GM12865 (cell line): ENCODE measurements around the gene DMRT1.
A peak's percentile ranks its signal among the peaks of the same experiment; 100 is the strongest.

Source experiments
- DNase-seq: peaks from one replicate; pipeline ENCODE4 v3.0.0; 2010; ENCODE audit warnings: low read depth
- H3K4me3 ChIP-seq: 2 replicates; pipeline ENCODE4 v1.5.1; 2011; ENCODE audit warnings: mild to moderate bottlenecking, low read depth, low read length, control low read depth
- CTCF ChIP-seq: IDR thresholded peaks from 2 replicates; pipeline ENCODE4 v1.5.1; 2011; ENCODE audit warnings: low read length, control low read depth, low read depth, inconsistent platforms; ENCODE audit not compliant: insufficient read depth; ENCODE audit errors: missing control alignments

DMRT1 gene

DNA sequence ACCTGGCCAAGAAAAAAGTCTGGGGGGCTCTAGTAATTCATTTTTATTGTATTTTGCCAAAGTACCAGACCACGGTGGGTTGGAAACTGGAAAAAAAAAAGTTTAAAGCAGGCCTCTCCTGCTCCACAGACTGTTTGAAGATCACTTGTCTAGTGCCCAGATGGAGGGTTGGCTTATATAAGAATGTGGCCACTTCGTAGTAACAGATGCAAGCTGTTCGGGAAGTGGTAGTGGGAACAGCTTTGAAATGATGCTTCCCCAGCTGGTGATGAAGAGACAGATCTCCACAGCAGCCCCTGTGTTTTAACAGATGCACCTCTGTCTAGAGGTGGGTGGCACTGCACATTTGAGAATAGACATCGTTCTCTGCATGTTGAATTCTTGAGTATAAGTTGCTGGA lies 80.7 kb downstream of the DMRT1 start:
- TF ChIP-seq CTCF = no peak
- no peak overlapping the region for H3K4me3 ChIP-seq
- no peak for DNase-seq

DNA sequence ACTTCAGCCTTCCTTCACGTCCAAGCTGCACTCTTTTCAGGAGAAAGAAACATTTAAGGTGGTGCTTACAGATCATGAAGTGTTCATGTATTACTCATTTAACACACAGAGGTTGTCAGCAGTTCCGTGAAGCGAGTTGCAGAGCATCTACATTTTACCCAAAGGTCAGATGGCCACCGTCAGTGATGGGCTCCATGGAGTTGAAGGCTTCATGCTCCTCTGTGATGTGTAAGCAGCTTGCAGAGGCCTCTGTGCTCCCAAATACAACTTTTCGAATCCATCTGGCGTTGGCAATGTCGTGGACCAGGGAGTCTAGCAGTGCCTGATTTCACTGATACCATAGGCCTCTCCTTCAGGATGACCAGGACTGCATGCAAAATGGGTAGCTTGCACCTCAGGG lies 81.2 kb downstream of the DMRT1 start:
- TF ChIP-seq CTCF = no peak
- H3K4me3 ChIP-seq = no peak overlapping the region
- no peak for DNase-seq

GRCh38 chr9:926976-927375 lies 85.5 kb downstream of the DMRT1 start:
- DNase-seq = no peak
- no peak overlapping the region for H3K4me3 ChIP-seq
- no peak for TF ChIP-seq CTCF

DNA sequence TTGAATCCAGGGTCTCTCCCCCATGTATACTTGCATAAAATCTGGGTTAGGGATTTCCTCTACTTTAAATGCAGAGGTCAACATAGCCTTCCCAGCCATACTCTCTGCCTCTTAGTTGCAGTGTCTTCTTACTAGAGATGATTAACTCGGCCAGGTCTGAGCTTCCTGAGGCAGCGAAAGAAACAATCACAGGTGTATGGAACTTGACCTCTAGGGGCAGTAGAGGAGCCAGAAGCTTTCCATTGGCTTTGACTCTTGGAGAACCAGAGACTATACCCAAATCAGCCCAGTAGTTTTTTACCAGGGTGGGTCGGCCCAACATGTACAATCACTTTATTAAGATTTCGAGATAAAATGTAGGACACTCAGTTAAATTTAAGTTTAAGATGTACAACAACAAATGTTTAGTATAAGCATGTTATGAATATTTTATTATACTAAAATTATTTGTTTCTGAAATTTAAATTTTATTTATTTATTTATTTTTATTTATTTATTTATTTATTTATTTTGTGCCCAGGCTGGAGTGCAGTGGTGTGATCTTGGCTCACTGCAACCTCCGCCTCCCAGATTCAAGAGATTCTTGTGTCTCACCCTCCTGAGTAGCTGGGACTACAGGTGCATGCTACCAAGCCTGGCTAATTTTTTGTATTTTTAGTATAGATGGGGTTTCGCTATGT lies 87.0 kb downstream of the DMRT1 start:
- peak; percentile 62 for TF ChIP-seq CTCF

DNA sequence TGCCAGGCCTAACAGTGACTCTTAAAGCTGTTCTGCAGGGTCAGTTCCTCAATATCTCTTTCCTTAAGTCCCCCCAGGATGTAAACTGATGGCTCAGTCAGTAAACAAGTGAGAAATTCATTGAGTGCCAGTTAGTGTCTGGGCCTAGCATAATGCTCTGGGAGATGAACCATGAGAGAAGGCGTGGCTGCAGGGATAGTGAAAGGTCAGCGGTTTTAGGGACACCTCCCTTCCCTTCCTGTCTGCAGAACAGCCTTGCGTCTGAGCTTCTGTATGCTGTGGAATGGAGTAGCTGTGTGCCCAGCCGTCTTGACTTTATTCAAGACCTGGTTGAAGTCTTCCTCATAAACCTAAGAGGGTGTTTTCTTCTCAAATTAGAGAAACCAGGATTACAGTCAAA lies 88.2 kb downstream of the DMRT1 start:
- DNase-seq = no peak
- H3K4me3 ChIP-seq = no peak overlapping the region
- TF ChIP-seq CTCF = no peak

More for the DNA sequence above, 87.0 kb downstream of the DMRT1 start:
- DNase-seq = peak; percentile 43
- no peak overlapping the region for H3K4me3 ChIP-seq

DNA sequence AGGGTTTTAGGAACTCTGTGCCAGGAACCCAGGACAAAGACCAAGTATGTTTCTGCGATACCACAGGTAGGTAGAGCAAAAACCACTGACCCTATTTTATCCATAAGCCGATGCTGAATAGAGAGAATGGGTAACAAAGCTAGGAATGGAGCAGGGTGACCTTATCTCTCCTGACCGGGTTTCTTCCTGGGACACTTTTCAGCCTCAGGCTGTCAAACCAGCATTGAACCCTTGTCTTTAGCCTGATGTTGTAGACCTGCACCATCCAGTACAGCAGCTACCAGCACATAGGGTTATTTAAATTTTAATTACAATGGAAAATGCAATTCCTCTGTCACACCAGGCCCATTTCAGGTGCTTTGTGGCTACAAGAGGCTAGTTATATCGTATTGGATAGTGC lies 91.9 kb downstream of the DMRT1 start:
- no peak for DNase-seq
- no peak overlapping the region for H3K4me3 ChIP-seq
- TF ChIP-seq CTCF = no peak

GRCh38 chr9:935348-935965 lies 94.0 kb downstream of the DMRT1 start:
- DNase-seq = no peak
- no peak overlapping the region for H3K4me3 ChIP-seq
- TF ChIP-seq CTCF = no peak
